Measurements from ENCODE around the gene FAM240B. TPM values are rescaled to one million over a fixed set of nuclear protein-coding genes. Genes with fewer than 3 reads are reported as not detected.
A peak's percentile ranks its signal among the peaks of the same experiment; 100 is the strongest.

The FAM240B gene
- total and polyA plus RNA-seq, 2 of the 13 experiments (the other 11 are each of a cell fraction or from before 2014, with no cell fraction given), result not detected

GRCh38 chr9:38668791-38669466, 51.0 kb downstream of the FAM240B start (continued):
- TF ChIP-seq, protein P1, sequence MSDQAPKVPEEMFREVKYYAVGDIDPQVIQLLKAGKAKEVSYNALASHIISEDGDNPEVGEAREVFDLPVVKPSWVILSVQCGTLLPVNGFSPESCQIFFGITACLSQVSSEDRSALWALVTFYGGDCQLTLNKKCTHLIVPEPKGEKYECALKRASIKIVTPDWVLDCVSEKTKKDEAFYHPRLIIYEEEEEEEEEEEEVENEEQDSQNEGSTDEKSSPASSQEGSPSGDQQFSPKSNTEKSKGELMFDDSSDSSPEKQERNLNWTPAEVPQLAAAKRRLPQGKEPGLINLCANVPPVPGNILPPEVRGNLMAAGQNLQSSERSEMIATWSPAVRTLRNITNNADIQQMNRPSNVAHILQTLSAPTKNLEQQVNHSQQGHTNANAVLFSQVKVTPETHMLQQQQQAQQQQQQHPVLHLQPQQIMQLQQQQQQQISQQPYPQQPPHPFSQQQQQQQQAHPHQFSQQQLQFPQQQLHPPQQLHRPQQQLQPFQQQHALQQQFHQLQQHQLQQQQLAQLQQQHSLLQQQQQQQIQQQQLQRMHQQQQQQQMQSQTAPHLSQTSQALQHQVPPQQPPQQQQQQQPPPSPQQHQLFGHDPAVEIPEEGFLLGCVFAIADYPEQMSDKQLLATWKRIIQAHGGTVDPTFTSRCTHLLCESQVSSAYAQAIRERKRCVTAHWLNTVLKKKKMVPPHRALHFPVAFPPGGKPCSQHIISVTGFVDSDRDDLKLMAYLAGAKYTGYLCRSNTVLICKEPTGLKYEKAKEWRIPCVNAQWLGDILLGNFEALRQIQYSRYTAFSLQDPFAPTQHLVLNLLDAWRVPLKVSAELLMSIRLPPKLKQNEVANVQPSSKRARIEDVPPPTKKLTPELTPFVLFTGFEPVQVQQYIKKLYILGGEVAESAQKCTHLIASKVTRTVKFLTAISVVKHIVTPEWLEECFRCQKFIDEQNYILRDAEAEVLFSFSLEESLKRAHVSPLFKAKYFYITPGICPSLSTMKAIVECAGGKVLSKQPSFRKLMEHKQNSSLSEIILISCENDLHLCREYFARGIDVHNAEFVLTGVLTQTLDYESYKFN (CRISPR knock-in tag; conservative IDR thresholded peaks at IDR 0.05), result peak; percentile 18; the same call in 1 of the 2 replicates
- TF ChIP-seq HIVEP1 (CRISPR knock-in tag; IDR thresholded peaks at IDR 0.05) (no peak), PHF21A (CRISPR knock-in tag; IDR thresholded peaks at IDR 0.05) (no peak), SALL1 (CRISPR knock-in tag; IDR thresholded peaks at IDR 0.05) (peak; percentile 35; the same call in 1 of the 2 replicates), ZEB1 (IDR thresholded peaks at IDR 0.05; ENCODE audit: insufficient replicate concordance, low read depth) (no peak), NPAS2 (CRISPR knock-in tag; IDR thresholded peaks at IDR 0.05; ENCODE audit: borderline replicate concordance) (no peak), ZNF292 (CRISPR knock-in tag; IDR thresholded peaks at IDR 0.05; ENCODE audit: borderline replicate concordance, low read depth) (0 out of 2 replicates have a peak, but pooled peaks have one; percentile 31)

DNA sequence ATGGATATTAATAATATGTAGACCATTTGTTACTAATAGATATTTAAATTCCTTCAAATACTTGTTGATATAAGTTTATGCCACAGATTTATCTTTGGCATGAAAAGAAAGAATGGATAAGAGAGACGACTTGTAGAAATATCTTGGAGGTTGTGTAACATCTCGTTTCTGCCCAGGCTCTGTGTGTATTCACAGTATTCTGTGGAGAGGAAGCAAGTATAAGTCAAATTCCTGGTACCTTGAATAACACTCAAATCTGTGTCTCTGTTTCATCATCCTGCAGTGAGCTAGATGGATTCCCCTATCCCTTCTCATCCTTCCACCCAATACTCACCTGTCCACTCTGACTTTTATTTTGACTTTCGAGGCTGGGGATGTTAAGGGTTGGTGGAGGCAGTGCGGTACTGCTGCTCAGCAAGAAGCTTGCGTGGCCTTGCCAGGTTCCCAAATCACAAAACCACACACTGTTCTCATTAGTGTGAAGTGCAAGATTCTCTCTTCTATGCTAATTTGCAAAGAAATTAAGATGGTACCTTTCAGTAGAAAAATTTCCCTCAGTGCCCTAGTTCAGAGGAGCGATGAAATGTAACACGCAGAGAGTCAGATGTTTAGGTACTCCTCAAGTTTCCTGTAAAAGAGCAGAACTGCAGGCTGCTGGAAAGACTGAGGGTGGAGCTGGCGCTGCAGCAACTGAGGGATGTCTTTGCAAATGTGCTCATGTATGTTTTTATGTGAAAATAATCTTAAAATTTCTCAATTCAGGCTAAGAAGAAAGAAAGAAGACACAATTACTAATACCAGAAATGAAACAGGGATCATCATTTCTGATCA, 57.0 kb downstream of the FAM240B start:
- in situ Hi-C loops (cut with HindIII; ENCODE audit: extremely low pct_ligation_motif_present, low pct_unique_long_range_greater_than_20kb) (no loop called here), intact Hi-C loops (cut with micrococcal nuclease; ENCODE audit: unreplicated experiment) (no loop called here)
- Histone ChIP-seq H3K9me3 (ENCODE audit: low read length) (no peaks in the 10 kb centered on the region), H3K4me2 (ENCODE audit: low read depth, low read length) (no peak overlapping the region), H3K4me1 (ENCODE audit: insufficient read depth, low read length) (no peaks in the 10 kb centered on the region), H3K27ac (ENCODE audit: extremely low read length, insufficient read depth, low read length) (no peak overlapping the region), H3K4me3 (replicated peaks in 1 of 3; ENCODE audit: insufficient read depth in 1 of 3, low read depth in 2 of 3, low read length in 3 of 3) (no peak overlapping the region), H3K27me3 (ENCODE audit: control insufficient read depth in 1 of 2, insufficient read depth in 2 of 2, low read length in 2 of 2) (peaks cover 0 to 6% of the 10 kb centered on the region in 2 experiments; a peak in 1 of 5 replicates), H3K79me2 (ENCODE audit: insufficient read depth, low read length) (no peaks in the 10 kb centered on the region), H3K9ac (ENCODE audit: insufficient read depth, low read depth, low read length) (no peak overlapping the region), H4K20me1 (ENCODE audit: insufficient read depth, low read length) (no peaks in the 10 kb centered on the region), H2AFZ (ENCODE audit: low read length) (no peak overlapping the region), H3K36me3 (replicated peaks in 1 of 2; ENCODE audit: control insufficient read depth in 1 of 2, insufficient read depth in 2 of 2, low read length in 2 of 2) (no peaks in the 10 kb centered on the region)
- ChIA-PET CTCF (ENCODE audit: low intra/inter-chr PET ratio, low total read pairs) (no interaction called here), POLR2A (no interaction called here)
- BruUV-seq (replicated peaks), result no TSS peak
- DNase-seq (ENCODE audit: low spot score) (no peak), FAIRE-seq (no peak), ATAC-seq (no peak)
- WGBS (ENCODE audit: low lambda C conversion rate), result 14% methylated on average over 8 of the region's 8 CpGs
- TF ChIP-seq ZNF616 (CRISPR knock-in tag; IDR thresholded peaks at IDR 0.05; ENCODE audit: low read depth) (no peak), ZNF629 (CRISPR knock-in tag; conservative IDR thresholded peaks at IDR 0.05) (no peak), JARID2 (CRISPR knock-in tag; IDR thresholded peaks at IDR 0.05; ENCODE audit: insufficient replicate concordance) (no peak), ZNF280B (CRISPR knock-in tag; IDR thresholded peaks at IDR 0.05; ENCODE audit: borderline replicate concordance) (no peak), HIVEP1 (CRISPR knock-in tag; IDR thresholded peaks at IDR 0.05) (no peak)
- TF ChIP-seq, protein P2, sequence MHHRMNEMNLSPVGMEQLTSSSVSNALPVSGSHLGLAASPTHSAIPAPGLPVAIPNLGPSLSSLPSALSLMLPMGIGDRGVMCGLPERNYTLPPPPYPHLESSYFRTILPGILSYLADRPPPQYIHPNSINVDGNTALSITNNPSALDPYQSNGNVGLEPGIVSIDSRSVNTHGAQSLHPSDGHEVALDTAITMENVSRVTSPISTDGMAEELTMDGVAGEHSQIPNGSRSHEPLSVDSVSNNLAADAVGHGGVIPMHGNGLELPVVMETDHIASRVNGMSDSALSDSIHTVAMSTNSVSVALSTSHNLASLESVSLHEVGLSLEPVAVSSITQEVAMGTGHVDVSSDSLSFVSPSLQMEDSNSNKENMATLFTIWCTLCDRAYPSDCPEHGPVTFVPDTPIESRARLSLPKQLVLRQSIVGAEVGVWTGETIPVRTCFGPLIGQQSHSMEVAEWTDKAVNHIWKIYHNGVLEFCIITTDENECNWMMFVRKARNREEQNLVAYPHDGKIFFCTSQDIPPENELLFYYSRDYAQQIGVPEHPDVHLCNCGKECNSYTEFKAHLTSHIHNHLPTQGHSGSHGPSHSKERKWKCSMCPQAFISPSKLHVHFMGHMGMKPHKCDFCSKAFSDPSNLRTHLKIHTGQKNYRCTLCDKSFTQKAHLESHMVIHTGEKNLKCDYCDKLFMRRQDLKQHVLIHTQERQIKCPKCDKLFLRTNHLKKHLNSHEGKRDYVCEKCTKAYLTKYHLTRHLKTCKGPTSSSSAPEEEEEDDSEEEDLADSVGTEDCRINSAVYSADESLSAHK (CRISPR knock-in tag; IDR thresholded peaks at IDR 0.05; ENCODE audit: borderline replicate concordance), result no peak
